ENCODE results near the gene C11orf21.

DNA sequence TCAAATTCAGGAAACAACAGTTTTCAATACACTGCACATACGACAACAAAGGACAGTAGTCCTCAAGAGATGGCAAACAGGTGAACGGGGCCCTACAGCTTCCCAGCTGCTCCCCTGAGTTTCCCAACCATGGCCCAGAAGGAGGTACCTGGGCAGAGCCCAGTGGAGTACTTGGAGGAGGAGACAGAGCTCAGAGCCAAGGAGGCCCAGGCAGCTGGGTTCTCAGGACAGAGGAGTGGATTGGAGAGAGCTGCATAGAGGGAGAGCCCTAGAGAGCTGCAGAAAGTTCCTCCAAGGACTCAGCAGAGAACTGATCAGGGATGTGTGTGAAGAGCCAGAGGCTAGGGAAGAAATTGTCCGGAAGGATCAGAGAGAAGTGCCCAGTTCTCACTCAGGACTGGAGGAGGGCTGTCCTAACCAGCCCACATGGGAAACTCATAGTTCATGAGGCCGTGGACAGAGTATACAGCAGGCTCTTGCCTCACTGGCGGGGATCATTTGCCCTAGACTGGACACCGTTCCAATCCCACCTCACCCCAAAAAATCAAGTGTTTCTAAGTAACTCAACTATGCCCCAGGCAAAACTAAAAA, 23.7 kb downstream of the C11orf21 start:
- TF ChIP-seq, protein P1, sequence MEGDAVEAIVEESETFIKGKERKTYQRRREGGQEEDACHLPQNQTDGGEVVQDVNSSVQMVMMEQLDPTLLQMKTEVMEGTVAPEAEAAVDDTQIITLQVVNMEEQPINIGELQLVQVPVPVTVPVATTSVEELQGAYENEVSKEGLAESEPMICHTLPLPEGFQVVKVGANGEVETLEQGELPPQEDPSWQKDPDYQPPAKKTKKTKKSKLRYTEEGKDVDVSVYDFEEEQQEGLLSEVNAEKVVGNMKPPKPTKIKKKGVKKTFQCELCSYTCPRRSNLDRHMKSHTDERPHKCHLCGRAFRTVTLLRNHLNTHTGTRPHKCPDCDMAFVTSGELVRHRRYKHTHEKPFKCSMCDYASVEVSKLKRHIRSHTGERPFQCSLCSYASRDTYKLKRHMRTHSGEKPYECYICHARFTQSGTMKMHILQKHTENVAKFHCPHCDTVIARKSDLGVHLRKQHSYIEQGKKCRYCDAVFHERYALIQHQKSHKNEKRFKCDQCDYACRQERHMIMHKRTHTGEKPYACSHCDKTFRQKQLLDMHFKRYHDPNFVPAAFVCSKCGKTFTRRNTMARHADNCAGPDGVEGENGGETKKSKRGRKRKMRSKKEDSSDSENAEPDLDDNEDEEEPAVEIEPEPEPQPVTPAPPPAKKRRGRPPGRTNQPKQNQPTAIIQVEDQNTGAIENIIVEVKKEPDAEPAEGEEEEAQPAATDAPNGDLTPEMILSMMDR (IDR thresholded peaks at IDR 0.05; ENCODE audit: poor library complexity): no peak
- TF ChIP-seq EZH2phosphoT487 (IDR thresholded peaks at IDR 0.05; ENCODE audit: low read depth, severe bottlenecking, unreplicated experiment) (no peak), EZH2 (IDR thresholded peaks at IDR 0.05; ENCODE audit: borderline replicate concordance) (no peak)

Measured in hepatocyte (in vitro differentiated cells).